A673 (cell line): ENCODE measurements around the gene SCN9A. TPM values are rescaled to one million over a fixed set of nuclear protein-coding genes. Genes with fewer than 3 reads are reported as not detected.

Experiments used
- BruUV-seq: library from RNA; stranded (reverse); fragments of 400-500 nt; replicated peaks from 2 replicates; lab custom pipeline; 2021; lab: Mats Ljungman, UMichigan
- CTCF ChIA-PET: fragments of 300-600 bp; sonication (Branson Sonifier 250); formaldehyde crosslinking; loops from one replicate; lab custom pipeline; 2022; ENCODE audit warnings: antibody characterized with exemption; lab: Charles Lee
- POLR2A ChIA-PET: fragments of 300-600 bp; sonication (Branson Sonifier 250); formaldehyde crosslinking; loops from one replicate; lab custom pipeline; 2022; ENCODE audit warnings: antibody characterized with exemption; ENCODE audit not compliant: low non-redundant PET; lab: Charles Lee
- DNase-seq: peaks from one replicate; pipeline ENCODE4 v3.0.0-alpha.2; 2015; ENCODE audit warnings: low spot score
- H3K27ac ChIP-seq: fragments of 200-600 bp; sonication (generic); 2 replicates; pipeline ENCODE4 v1.5.1; 2016; ENCODE audit warnings: mixed run types, low read depth, mild to moderate bottlenecking, mixed read lengths, antibody characterized with exemption, low read length; ENCODE audit not compliant: poor library complexity, severe bottlenecking
- H3K27me3 ChIP-seq: fragments of 200-600 bp; sonication (generic); replicated peaks from 2 replicates; pipeline ENCODE4 v1.6.1; 2017; ENCODE audit warnings: mixed run types, low read depth, mild to moderate bottlenecking, mixed read lengths, antibody characterized with exemption, low read length; ENCODE audit not compliant: insufficient read depth, poor library complexity
- H3K36me3 ChIP-seq: fragments of 200-600 bp; sonication (generic); 2 replicates; pipeline ENCODE4 v1.6.1; 2016; ENCODE audit warnings: mixed run types, mild to moderate bottlenecking, mixed read lengths, antibody characterized with exemption, low read length; ENCODE audit not compliant: insufficient read depth, poor library complexity, severe bottlenecking
- H3K4me1 ChIP-seq: fragments of 200-600 bp; sonication (generic); 2 replicates; pipeline ENCODE4 v1.6.1; 2017; ENCODE audit warnings: mixed run types, mild to moderate bottlenecking, mixed read lengths, antibody characterized with exemption, low read length; ENCODE audit not compliant: insufficient read depth, poor library complexity, severe bottlenecking
- H3K4me3 ChIP-seq: fragments of 200-600 bp; sonication (generic); 2 replicates; pipeline ENCODE4 v1.5.1; 2016; ENCODE audit warnings: low read depth, mixed run types, mild to moderate bottlenecking, mixed read lengths, low read length; ENCODE audit not compliant: poor library complexity, severe bottlenecking
- H3K9me3 ChIP-seq: fragments of 200-600 bp; sonication (generic); 2 replicates; pipeline ENCODE4 v1.6.1; 2016; ENCODE audit warnings: mixed run types, low read depth, mild to moderate bottlenecking, mixed read lengths, antibody characterized with exemption, low read length; ENCODE audit not compliant: poor library complexity, severe bottlenecking
- EZH2 ChIP-seq: fragments of 200-600 bp; sonication (generic); IDR thresholded peaks from 2 replicates; pipeline ENCODE4 v1.6.1; 2017; ENCODE audit warnings: borderline replicate concordance, low read depth, mild to moderate bottlenecking, mixed read lengths, antibody characterized with exemption, low read length; ENCODE audit not compliant: poor library complexity, severe bottlenecking
- intact Hi-C: fragments of 100-400 bp; cut with micrococcal nuclease; formaldehyde crosslinking; loops from one replicate; pipeline ENCODE4 v1.10.0; 2022; ENCODE audit not compliant: unreplicated experiment
- total RNA-seq: library from RNA; stranded (reverse); gene quantifications from 2 replicates; pipeline ENCODE4 v1.2.3, GENCODE V29; 2021
- TF ChIP-seq, protein P1 (sequence below): fragments of 300-800, 200-600 bp; sonication (generic); conservative IDR thresholded peaks from 2 replicates; pipeline ENCODE4 v1.5.1; 2017; ENCODE audit warnings: low read depth, mild to moderate bottlenecking, antibody characterized with exemption, low read length, moderate library complexity, mixed read lengths

SCN9A gene
- total RNA-seq, 1 experiment from 2014 or later = 3.5 TPM

DNA sequence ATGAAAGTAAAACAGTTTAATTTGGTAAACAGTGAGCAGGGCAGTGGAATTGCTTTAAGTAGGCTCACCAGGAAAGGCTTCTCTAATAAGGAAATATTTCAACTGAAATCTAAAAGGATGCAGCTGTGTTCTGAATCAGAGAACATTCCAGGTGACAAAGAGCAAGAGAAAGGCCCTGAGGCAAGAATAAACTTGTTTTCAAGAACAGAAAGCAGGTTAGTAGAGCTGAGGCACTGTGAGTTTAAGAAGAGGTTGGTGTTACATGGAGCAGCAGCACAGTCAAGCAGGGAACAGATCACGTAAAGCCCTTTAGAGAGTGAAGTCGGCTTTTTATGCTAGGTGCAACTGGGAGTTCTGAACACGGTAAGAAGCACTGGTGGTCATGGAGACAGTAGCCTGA is 191.0 kb downstream of the SCN9A start:
- H3K27ac ChIP-seq = no peak overlapping the region
- no peaks in the 10 kb centered on the region for H3K4me1 ChIP-seq
- no peak for DNase-seq
- TF ChIP-seq, protein P1, sequence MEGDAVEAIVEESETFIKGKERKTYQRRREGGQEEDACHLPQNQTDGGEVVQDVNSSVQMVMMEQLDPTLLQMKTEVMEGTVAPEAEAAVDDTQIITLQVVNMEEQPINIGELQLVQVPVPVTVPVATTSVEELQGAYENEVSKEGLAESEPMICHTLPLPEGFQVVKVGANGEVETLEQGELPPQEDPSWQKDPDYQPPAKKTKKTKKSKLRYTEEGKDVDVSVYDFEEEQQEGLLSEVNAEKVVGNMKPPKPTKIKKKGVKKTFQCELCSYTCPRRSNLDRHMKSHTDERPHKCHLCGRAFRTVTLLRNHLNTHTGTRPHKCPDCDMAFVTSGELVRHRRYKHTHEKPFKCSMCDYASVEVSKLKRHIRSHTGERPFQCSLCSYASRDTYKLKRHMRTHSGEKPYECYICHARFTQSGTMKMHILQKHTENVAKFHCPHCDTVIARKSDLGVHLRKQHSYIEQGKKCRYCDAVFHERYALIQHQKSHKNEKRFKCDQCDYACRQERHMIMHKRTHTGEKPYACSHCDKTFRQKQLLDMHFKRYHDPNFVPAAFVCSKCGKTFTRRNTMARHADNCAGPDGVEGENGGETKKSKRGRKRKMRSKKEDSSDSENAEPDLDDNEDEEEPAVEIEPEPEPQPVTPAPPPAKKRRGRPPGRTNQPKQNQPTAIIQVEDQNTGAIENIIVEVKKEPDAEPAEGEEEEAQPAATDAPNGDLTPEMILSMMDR = no peak
- TF ChIP-seq EZH2 = no peak
- POLR2A ChIA-PET = no interaction called here
- CTCF ChIA-PET = no interaction called here
- H3K27me3 ChIP-seq = no peaks in the 10 kb centered on the region
- no peaks in the 10 kb centered on the region for H3K9me3 ChIP-seq
- no TSS peak for BruUV-seq
- H3K4me3 ChIP-seq = no peak overlapping the region
- intact Hi-C loops = loop anchor here (5.0 kb wide), 1 partner anchor 233 kb away; no protein-coding TSS in a partner anchor
- no peaks in the 10 kb centered on the region for H3K36me3 ChIP-seq

DNA sequence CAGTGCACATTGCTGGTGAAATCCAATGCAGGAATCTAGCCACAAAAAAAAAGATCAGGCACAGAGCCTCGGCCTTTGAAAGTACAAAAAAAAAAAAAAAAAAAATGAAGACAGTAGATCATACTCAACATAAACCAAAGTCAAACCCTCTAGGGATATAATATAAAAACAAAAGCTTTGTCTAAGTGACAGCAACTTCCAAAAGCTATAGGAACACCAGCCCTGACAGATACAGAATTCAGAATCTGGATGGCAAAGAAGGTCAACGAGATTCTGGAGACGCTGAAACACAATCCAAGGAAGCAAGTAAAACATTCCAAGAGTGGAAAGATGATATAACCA is 194.0 kb downstream of the SCN9A start:
- no TSS peak for BruUV-seq
- no peak for DNase-seq

DNA sequence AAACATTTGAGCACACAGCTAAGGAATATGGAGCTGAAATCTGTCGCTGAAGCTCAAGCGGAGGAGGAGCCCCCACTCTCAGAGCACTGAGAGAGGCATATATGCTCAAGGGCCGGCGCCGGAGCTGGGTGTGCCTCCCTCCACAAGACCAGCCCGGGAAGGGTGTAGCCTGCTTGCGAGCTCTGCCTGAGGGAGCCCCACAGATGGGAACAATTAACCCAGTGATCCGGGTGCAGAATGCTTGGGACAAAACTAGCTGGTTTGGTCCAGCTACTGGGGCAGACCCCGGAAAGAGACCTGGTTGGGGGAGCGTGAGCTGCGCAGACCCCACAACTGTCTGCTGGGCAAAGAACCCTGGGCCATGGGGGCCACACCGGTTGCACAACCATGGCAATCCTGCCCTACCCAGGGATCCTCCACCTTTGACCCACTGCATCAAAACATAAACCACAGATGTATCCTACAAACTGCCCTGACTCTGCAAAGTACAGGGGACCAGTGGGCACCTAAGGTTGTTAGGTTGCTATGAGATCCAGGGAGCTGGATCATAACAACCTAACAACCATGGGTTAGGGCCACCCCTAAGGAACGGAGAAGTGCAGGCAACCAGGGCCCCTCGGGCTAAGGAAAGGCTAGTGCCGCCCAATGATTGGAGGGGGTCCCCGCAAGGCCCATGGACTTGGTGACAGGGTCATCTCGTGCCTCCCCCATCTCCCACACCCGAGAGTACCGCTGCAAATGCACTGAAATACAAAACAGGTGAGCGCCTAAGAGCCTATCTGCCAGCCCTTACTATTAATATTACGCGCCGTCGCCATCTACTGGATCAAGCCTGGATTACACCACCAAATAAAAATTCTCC is 194.6 kb downstream of the SCN9A start:
- no peaks in the 10 kb centered on the region for H3K9me3 ChIP-seq
- H3K4me3 ChIP-seq = no peak overlapping the region
- CTCF ChIA-PET = no interaction called here
- H3K4me1 ChIP-seq = no peaks in the 10 kb centered on the region
- TF ChIP-seq EZH2 = no peak
- TF ChIP-seq, protein P1 = peak; percentile 75
- POLR2A ChIA-PET = interaction anchor here (0.6 kb wide), 1 partner anchor 11 kb away, joined by 4 read pairs; no protein-coding TSS in a partner anchor
- peak; percentile 73 for DNase-seq
- no TSS peak for BruUV-seq
- H3K27me3 ChIP-seq = no peaks in the 10 kb centered on the region
- no peak overlapping the region for H3K27ac ChIP-seq
- intact Hi-C loops = loop anchor here (2.0 to 5.0 kb wide), 3 partner anchors 124 to 338 kb away; no protein-coding TSS in a partner anchor
- H3K36me3 ChIP-seq = no peaks in the 10 kb centered on the region

More for the DNA sequence above, 194.0 kb downstream of the SCN9A start:
- intact Hi-C loops = loop anchor here (2.0 to 5.0 kb wide), 3 partner anchors 125 to 337 kb away; no protein-coding TSS in a partner anchor
- ChIA-PET CTCF (interaction anchor here (0.6 kb wide), 4 partner anchors 20 to 887 kb away, joined by 3 read pairs; no protein-coding TSS in a partner anchor), POLR2A (interaction anchor here (0.6 kb wide), 1 partner anchor 334 kb away, joined by 3 read pairs; no protein-coding TSS in a partner anchor)
- no peak overlapping the region for H3K27ac ChIP-seq
- no peaks in the 10 kb centered on the region for H3K36me3 ChIP-seq
- TF ChIP-seq, protein P1 = no peak
- TF ChIP-seq EZH2 = no peak
- no peaks in the 10 kb centered on the region for H3K9me3 ChIP-seq
- H3K4me3 ChIP-seq = no peak overlapping the region
- no peaks in the 10 kb centered on the region for H3K4me1 ChIP-seq
- no peaks in the 10 kb centered on the region for H3K27me3 ChIP-seq
